CD4-positive, alpha-beta T cell treated with Interleukin-17A for 1 hour (primary cell): ENCODE measurements around the gene OR10A5.
"Not testable (repeated sequence)": the region's sequence is repeated elsewhere in the genome, so short reads cannot be mapped to it uniquely, and the experiment has no call there.

Source experiments
- DNase-seq: peaks from one replicate; pipeline ENCODE4 v3.0.0-alpha.2; 2020

The OR10A5 gene

DNA sequence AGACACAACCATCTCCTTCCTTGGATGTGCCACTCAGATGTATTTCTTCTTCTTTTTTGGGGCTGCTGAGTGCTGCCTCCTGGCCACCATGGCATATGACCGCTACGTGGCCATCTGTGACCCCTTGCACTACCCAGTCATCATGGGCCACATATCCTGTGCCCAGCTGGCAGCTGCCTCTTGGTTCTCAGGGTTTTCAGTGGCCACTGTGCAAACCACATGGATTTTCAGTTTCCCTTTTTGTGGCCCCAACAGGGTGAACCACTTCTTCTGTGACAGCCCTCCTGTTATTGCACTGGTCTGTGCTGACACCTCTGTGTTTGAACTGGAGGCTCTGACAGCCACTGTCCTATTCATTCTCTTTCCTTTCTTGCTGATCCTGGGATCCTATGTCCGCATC is 31.4 kb downstream of the OR10A5 start:
- no peak for DNase-seq

DNA sequence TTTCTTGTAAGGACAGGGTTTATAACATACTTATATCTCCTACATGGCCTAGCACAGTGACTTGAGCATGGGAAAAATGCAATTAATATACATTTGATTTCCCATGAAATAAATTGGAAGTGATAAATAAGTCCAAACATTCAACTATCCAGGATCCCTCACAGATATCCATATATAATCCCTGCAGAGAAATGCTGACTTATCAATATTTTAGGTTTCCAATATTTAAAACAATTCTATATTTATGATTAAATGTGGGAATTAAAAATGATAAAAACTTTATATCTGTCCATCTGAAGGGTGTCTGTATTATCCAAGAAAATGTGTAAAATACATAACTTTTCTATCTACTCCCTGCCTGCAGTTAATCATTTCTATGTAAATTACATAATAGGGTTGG is 37.3 kb downstream of the OR10A5 start:
- no peak for DNase-seq

DNA sequence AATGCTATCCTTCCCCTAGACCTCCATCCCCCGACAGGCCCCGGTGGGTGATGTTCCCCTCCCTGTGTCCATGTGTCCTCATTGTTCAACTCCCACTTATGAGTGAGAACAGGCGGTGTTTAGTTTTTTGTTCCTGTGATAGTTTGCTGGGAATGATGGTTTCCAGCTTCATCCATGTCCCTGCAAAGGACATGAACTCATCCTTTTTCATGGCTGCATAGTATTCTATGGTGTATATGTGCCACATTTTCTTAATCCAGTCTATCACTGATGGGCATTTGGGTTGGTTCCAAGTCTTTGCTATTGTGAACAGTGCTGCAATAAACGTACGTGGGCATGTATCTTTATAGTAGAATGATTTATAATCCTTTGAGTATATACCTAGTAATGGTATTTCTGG is 42.2 kb downstream of the OR10A5 start:
- DNase-seq, result not testable (repeated sequence)

DNA sequence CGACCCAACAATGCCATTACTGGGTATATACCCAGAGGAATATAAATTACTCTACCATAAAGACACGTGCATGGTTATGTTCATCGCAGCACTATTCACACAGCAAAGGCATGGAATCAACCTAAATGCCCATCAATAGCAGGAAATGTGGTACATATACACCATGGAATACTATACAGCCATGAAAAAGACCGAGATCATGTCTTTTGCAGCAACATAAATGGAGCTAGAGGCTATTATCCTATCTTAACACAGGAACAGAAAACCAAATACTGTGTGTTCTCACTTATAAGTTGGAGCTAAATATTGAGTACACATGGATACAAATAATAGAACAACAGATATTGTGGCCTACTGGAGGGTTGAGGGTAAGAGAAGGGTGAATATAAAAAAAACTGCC is 43.3 kb downstream of the OR10A5 start:
- no peak for DNase-seq

DNA sequence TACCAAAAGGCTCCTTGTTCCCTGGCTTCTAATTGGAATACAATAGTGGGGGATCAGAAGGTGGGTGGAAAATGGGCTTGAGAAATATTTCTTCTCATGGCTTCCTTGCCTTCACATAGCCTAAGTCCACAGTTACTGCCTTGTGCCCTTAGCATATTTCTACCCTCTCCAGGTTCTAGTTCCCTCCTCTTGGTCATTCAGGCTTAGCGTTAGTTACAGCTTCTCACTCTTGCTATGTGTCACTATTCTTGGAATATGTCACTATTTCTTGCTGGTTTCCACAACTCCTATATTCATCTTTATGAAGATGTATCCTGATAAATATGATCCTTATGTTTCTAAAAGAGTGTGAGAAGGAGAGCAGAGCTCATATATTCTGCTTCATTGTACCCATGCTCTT is 44.4 kb downstream of the OR10A5 start:
- no peak for DNase-seq

DNA sequence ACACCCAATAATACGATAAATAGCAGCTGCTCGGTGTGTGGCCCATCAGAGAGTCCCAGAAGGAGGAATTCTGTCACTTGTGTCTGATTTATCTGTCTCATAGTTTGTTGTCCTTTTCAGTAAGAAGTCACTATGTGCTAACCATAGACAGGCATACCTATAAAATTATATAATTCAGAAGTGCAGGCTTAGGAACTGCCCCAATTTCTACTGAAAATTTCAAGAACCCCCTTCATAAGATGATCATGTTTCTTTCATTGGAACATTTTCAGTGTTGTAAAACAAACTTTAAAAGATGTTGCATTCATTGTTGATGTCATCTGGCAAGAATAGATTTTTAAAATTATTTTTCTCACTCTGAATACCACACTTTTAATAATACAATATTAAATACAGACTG is 46.9 kb downstream of the OR10A5 start, which contains the start of gene OR2D2:
Gene OR2D2, minus strand, starts transcription at position 101 of the 400 bp plus-strand sequence. Its CDS starts 0 bp downstream, at position 101.
- no peak for DNase-seq

DNA sequence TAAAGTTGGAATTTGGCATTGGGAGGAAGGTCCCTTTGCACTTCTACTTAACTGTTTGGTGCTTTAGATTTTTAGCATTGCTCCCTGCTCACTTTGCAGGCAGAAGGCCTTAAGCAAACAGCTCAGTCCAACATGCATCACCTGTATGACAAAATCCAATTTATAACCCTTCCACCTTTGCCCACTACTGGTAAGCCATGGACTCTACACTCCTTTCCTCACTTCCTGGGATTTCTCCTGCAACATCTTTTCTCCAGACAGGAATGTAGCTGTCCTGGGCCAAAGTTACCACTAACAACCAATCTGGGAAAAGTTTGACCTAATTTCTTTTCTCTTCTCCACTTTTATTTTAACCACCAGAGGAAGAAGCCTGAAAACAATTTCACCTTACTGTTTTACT is 48.6 kb downstream of the OR10A5 start:
- DNase-seq, result no peak

DNA sequence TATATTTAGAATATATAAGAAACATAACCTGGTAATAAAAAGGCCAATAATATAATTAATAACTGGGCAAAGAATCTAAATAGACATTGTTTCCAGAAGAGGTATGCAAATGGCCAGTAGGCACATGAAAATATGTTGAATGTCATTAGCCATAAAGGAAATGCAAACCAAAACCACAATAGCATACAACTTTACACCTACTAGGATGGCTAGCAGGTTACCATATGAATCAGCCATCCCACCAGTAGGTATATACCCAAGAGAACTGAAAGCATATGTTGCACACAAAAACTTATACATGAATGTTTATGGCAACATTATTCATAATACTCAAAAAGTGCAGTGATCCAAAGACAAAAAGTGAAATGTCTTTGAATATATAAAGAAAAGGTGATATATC is 49.5 kb downstream of the OR10A5 start:
- DNase-seq, result no peak
